HUDEP-2 (cell line): ENCODE measurements around the gene KCND2.

Experiments
- DNase-seq, 76 experiments: peaks; one replicate each; lab custom pipeline; 2025; ENCODE audit not compliant: unreplicated experiment in 76 of 76; lab: John Stamatoyannopoulos, UW

KCND2 gene

GRCh38 chr7:120794106-120794729, 521.2 kb downstream of the KCND2 start:
- no peak for DNase-seq

GRCh38 chr7:120797026-120797645, 524.2 kb downstream of the KCND2 start:
- no peak for DNase-seq

- DNase-seq: no peak
Observed at GRCh38 chr7:120799147-120799546, 526.2 kb downstream of the KCND2 start.
